Measurements from ENCODE around the gene MPL. TPM values are rescaled to one million over a fixed set of nuclear protein-coding genes. Genes with fewer than 3 reads are reported as not detected.

Gene MPL
- total RNA-seq, 1 experiment from 2014 or later = 0.15 TPM

DNA sequence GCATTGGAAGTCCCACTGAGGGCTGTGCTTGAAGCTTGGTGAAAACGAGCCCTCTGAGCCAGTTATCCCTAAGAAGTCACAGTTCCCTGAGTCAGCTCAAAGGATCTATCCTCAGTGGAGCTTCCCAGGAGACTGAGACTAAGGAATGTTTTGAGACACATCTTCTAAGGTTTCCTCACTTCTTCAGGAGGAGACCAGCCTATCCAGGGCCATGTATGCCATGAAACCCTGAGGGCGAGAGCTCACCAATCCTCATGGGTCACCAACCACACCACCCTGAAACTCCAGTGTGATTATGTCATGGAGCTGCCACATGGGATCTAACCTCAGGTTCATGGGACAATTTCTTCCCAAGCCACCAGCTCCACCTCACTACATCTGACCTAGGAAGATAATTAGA, 44.4 kb upstream of the MPL start:
- CTCF ChIA-PET = interaction anchor here (0.8 to 1.8 kb wide), 2 partner anchors 24 to 65 kb away, joined by 4 to 6 read pairs; partner anchors contain the start of gene CDC20
- no peaks in the 10 kb centered on the region for H3K27me3 Mint-ChIP-seq (ENCODE audit: low read depth)
- H3K27ac Mint-ChIP-seq = peak overlapping the region; percentile 82; the same call in 1 of the 2 replicates
- peaks cover 28% of the 10 kb centered on the region for H3K4me1 Mint-ChIP-seq
- no peaks in the 10 kb centered on the region for H3K9me3 Mint-ChIP-seq
- TF ChIP-seq, protein P1, sequence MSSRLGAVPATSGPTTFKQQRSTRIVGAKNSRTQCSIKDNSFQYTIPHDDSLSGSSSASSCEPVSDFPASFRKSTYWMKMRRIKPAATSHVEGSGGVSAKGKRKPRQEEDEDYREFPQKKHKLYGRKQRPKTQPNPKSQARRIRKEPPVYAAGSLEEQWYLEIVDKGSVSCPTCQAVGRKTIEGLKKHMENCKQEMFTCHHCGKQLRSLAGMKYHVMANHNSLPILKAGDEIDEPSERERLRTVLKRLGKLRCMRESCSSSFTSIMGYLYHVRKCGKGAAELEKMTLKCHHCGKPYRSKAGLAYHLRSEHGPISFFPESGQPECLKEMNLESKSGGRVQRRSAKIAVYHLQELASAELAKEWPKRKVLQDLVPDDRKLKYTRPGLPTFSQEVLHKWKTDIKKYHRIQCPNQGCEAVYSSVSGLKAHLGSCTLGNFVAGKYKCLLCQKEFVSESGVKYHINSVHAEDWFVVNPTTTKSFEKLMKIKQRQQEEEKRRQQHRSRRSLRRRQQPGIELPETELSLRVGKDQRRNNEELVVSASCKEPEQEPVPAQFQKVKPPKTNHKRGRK (CRISPR knock-in tag; IDR thresholded peaks at IDR 0.05; ENCODE audit: borderline replicate concordance) = no peak
- TF ChIP-seq CREB1 (CRISPR knock-in tag; IDR thresholded peaks at IDR 0.05) (no peak), RELA (CRISPR knock-in tag; IDR thresholded peaks at IDR 0.05; ENCODE audit: borderline replicate concordance) (no peak), NFYB (CRISPR knock-in tag; conservative IDR thresholded peaks at IDR 0.05; ENCODE audit: low read depth) (no peak), NR2C2 (CRISPR knock-in tag; IDR thresholded peaks at IDR 0.05) (no peak), FOXJ3 (CRISPR knock-in tag; IDR thresholded peaks at IDR 0.05; ENCODE audit: borderline replicate concordance) (no peak), EMX1 (CRISPR knock-in tag; IDR thresholded peaks at IDR 0.05) (no peak), MYBL2 (CRISPR knock-in tag; IDR thresholded peaks at IDR 0.05) (no peak), NFATC4 (CRISPR knock-in tag; IDR thresholded peaks at IDR 0.05) (no peak), SMAD4 (CRISPR knock-in tag; IDR thresholded peaks at IDR 0.05) (no peak), MXD4 (CRISPR knock-in tag; IDR thresholded peaks at IDR 0.05; ENCODE audit: borderline replicate concordance) (no peak), SP1 (CRISPR knock-in tag; conservative IDR thresholded peaks at IDR 0.05) (no peak), ESRRA (CRISPR knock-in tag; IDR thresholded peaks at IDR 0.05; ENCODE audit: borderline replicate concordance) (no peak), ZNF219 (CRISPR knock-in tag; IDR thresholded peaks at IDR 0.05; ENCODE audit: borderline replicate concordance) (no peak), ZNF121 (CRISPR knock-in tag; IDR thresholded peaks at IDR 0.05) (no peak)
- TF ChIP-seq, protein P2, sequence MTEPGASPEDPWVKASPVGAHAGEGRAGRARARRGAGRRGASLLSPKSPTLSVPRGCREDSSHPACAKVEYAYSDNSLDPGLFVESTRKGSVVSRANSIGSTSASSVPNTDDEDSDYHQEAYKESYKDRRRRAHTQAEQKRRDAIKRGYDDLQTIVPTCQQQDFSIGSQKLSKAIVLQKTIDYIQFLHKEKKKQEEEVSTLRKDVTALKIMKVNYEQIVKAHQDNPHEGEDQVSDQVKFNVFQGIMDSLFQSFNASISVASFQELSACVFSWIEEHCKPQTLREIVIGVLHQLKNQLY (CRISPR knock-in tag; IDR thresholded peaks at IDR 0.05) = no peak
- TF ChIP-seq, protein P3, sequence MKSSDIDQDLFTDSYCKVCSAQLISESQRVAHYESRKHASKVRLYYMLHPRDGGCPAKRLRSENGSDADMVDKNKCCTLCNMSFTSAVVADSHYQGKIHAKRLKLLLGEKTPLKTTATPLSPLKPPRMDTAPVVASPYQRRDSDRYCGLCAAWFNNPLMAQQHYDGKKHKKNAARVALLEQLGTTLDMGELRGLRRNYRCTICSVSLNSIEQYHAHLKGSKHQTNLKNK (CRISPR knock-in tag; IDR thresholded peaks at IDR 0.05) = no peak
- TF ChIP-seq, protein P4, sequence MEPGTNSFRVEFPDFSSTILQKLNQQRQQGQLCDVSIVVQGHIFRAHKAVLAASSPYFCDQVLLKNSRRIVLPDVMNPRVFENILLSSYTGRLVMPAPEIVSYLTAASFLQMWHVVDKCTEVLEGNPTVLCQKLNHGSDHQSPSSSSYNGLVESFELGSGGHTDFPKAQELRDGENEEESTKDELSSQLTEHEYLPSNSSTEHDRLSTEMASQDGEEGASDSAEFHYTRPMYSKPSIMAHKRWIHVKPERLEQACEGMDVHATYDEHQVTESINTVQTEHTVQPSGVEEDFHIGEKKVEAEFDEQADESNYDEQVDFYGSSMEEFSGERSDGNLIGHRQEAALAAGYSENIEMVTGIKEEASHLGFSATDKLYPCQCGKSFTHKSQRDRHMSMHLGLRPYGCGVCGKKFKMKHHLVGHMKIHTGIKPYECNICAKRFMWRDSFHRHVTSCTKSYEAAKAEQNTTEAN (CRISPR knock-in tag; IDR thresholded peaks at IDR 0.05) = no peak
- TF ChIP-seq, protein P5, sequence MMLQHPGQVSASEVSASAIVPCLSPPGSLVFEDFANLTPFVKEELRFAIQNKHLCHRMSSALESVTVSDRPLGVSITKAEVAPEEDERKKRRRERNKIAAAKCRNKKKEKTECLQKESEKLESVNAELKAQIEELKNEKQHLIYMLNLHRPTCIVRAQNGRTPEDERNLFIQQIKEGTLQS (CRISPR knock-in tag; conservative IDR thresholded peaks at IDR 0.05) = no peak
- POLR2A ChIA-PET = no interaction called here
- no peaks in the 10 kb centered on the region for H3K36me3 Mint-ChIP-seq
- ATAC-seq (no peak), DNase-seq (ENCODE audit: low spot score) (no peak)
- no peak overlapping the region for H3K4me3 Mint-ChIP-seq

DNA sequence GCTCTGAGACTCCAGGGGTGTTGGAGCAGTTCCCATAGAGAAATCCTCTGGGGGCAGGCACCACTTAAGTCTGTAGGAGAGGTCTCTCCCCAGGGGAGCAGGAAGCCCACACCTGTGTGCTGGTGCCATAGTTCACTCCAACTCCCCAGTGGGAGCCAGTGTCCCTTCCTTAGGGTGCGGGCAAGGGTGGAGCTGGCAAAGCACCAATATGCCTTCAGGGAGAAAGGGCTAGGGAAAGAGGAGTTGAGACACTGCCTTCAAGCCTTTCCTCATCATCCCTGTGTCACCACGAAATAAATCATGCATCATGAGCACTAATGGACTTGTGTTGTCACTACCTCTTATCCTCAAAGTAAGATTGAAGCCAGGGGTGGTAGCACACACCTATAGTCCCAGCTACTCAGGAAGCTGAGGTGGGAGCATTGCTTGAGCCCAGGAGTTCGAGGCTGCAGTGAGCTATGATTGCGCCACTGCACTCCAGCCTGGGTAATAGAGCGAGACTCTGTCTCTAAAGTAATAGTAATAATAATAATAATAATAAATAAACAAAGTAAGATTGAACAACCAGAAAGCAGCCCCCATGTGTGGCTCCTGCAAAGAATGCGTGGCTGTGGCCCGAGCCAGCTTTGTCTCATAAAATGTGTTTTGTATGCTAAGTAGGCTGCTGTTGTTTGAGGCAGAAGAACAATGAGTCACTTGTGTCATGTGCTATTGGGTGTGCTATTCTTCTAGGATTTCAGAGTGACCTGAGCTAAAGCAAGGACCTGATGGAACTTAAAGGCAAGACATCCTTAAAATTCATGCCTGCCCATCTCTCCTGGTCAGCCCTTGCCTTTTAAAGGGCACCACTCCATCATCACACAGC, 43.5 kb upstream of the MPL start:
- H3K9me3 Mint-ChIP-seq = no peaks in the 10 kb centered on the region
- H3K27me3 Mint-ChIP-seq (ENCODE audit: low read depth) = no peaks in the 10 kb centered on the region
- ChIA-PET CTCF (interaction anchor here (0.6 to 2.4 kb wide), 4 partner anchors 9 to 754 kb away, joined by 4 to 15 read pairs (median 9); partner anchors contain the start of genes C1orf210 and CDC20), POLR2A (interaction anchor here (1.1 kb wide), 1 partner anchor 54 kb away, joined by 3 read pairs; no protein-coding TSS in a partner anchor)
- H3K4me1 Mint-ChIP-seq = peaks cover 34% of the 10 kb centered on the region
- DNase-seq (ENCODE audit: low spot score) = no peak
- H3K36me3 Mint-ChIP-seq = no peaks in the 10 kb centered on the region
- H3K4me3 Mint-ChIP-seq = no peak overlapping the region
- TF ChIP-seq NFE2L1 (CRISPR knock-in tag; IDR thresholded peaks at IDR 0.05) = no peak
- TF ChIP-seq, protein P6, sequence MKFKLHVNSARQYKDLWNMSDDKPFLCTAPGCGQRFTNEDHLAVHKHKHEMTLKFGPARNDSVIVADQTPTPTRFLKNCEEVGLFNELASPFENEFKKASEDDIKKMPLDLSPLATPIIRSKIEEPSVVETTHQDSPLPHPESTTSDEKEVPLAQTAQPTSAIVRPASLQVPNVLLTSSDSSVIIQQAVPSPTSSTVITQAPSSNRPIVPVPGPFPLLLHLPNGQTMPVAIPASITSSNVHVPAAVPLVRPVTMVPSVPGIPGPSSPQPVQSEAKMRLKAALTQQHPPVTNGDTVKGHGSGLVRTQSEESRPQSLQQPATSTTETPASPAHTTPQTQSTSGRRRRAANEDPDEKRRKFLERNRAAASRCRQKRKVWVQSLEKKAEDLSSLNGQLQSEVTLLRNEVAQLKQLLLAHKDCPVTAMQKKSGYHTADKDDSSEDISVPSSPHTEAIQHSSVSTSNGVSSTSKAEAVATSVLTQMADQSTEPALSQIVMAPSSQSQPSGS (CRISPR knock-in tag; IDR thresholded peaks at IDR 0.05; ENCODE audit: borderline replicate concordance, low read depth) = no peak
- no peak for TF ChIP-seq NR3C1 (CRISPR knock-in tag; conservative IDR thresholded peaks at IDR 0.05; ENCODE audit: low read depth)
- no peak for TF ChIP-seq ZNF416 (CRISPR knock-in tag; IDR thresholded peaks at IDR 0.05)
- no peak for TF ChIP-seq GRHL2 (CRISPR knock-in tag; IDR thresholded peaks at IDR 0.05; ENCODE audit: insufficient replicate concordance, severe bottlenecking)
- TF ChIP-seq MYBL2 (CRISPR knock-in tag; IDR thresholded peaks at IDR 0.05) = no peak
- TF ChIP-seq, protein P3 (CRISPR knock-in tag; IDR thresholded peaks at IDR 0.05) = no peak
- ATAC-seq = no peak
- no peak overlapping the region for H3K27ac Mint-ChIP-seq
